HEK293 (cell line): Measurements from ENCODE around the gene ANKRD35.

Source experiments
- CTCF ChIP-seq: fragments of 450-650 bp; formaldehyde crosslinking; IDR thresholded peaks from 2 replicates; pipeline ENCODE4 v1.5.1; 2016; ENCODE audit warnings: missing biosample characterization, missing genetic modification characterization
- FEZF1 ChIP-seq: fragments of 450-650 bp; formaldehyde crosslinking; IDR thresholded peaks from 2 replicates; pipeline ENCODE4 v1.5.1; 2016; ENCODE audit warnings: missing biosample characterization, missing genetic modification characterization
- GLI4 ChIP-seq: fragments of 450-650 bp; formaldehyde crosslinking; IDR thresholded peaks from 2 replicates; pipeline ENCODE4 v1.5.1; 2016; ENCODE audit warnings: missing biosample characterization, missing genetic modification characterization
- GLIS1 ChIP-seq: fragments of 450-650 bp; formaldehyde crosslinking; IDR thresholded peaks from 2 replicates; pipeline ENCODE4 v1.5.1; 2016; ENCODE audit warnings: missing biosample characterization, missing genetic modification characterization
- IKZF3 ChIP-seq: fragments of 450-650 bp; IDR thresholded peaks from 2 replicates; pipeline ENCODE4 v1.5.0; 2018; ENCODE audit warnings: missing biosample characterization, mild to moderate bottlenecking, missing genetic modification characterization, moderate library complexity
- SP7 ChIP-seq: fragments of 450-650 bp; formaldehyde crosslinking; IDR thresholded peaks from 2 replicates; pipeline ENCODE4 v1.5.1; 2016; ENCODE audit warnings: missing biosample characterization, missing genetic modification characterization
- ZFP41 ChIP-seq: fragments of 450-650 bp; formaldehyde crosslinking; IDR thresholded peaks from 2 replicates; pipeline ENCODE4 v1.5.1; 2016; ENCODE audit warnings: missing biosample characterization, missing genetic modification characterization, borderline replicate concordance
- ZFP69B ChIP-seq: fragments of 450-650 bp; formaldehyde crosslinking; IDR thresholded peaks from 2 replicates; pipeline ENCODE4 v1.5.1; 2016; ENCODE audit warnings: missing biosample characterization, missing genetic modification characterization
- ZNF133 ChIP-seq: fragments of 450-650 bp; formaldehyde crosslinking; IDR thresholded peaks from 2 replicates; pipeline ENCODE4 v1.5.1; 2016; ENCODE audit warnings: missing biosample characterization, missing genetic modification characterization
- ZNF221 ChIP-seq: fragments of 450-650 bp; formaldehyde crosslinking; IDR thresholded peaks from 2 replicates; pipeline ENCODE4 v1.5.1; 2017; ENCODE audit warnings: missing biosample characterization, missing genetic modification characterization, borderline replicate concordance
- ZNF23 ChIP-seq: fragments of 450-650 bp; formaldehyde crosslinking; IDR thresholded peaks from 2 replicates; pipeline ENCODE4 v1.5.1; 2016; ENCODE audit warnings: missing biosample characterization, missing genetic modification characterization, borderline replicate concordance
- ZNF24 ChIP-seq: fragments of 450-650 bp; formaldehyde crosslinking; IDR thresholded peaks from 2 replicates; pipeline ENCODE4 v1.5.1; 2016; ENCODE audit warnings: missing biosample characterization, missing genetic modification characterization
- ZNF335 ChIP-seq: fragments of 450-650 bp; formaldehyde crosslinking; conservative IDR thresholded peaks from 2 replicates; pipeline ENCODE4 v1.5.1; 2016; ENCODE audit warnings: missing biosample characterization, missing genetic modification characterization
- ZNF354C ChIP-seq: fragments of 450-650 bp; formaldehyde crosslinking; IDR thresholded peaks from 2 replicates; pipeline ENCODE4 v1.5.1; 2016; ENCODE audit warnings: missing biosample characterization, missing genetic modification characterization, low read depth, borderline replicate concordance
- ZNF404 ChIP-seq: fragments of 450-650 bp; formaldehyde crosslinking; IDR thresholded peaks from 2 replicates; pipeline ENCODE4 v1.5.1; 2017; ENCODE audit warnings: missing biosample characterization, missing genetic modification characterization
- ZNF501 ChIP-seq: fragments of 450-650 bp; formaldehyde crosslinking; IDR thresholded peaks from 2 replicates; pipeline ENCODE4 v1.5.1; 2016; ENCODE audit warnings: missing biosample characterization, missing genetic modification characterization
- ZNF514 ChIP-seq: fragments of 450-650 bp; formaldehyde crosslinking; IDR thresholded peaks from 2 replicates; pipeline ENCODE4 v1.5.1; 2016; ENCODE audit warnings: missing biosample characterization, missing genetic modification characterization
- ZNF521 ChIP-seq: fragments of 450-650 bp; formaldehyde crosslinking; IDR thresholded peaks from 2 replicates; pipeline ENCODE4 v1.5.1; 2017; ENCODE audit warnings: missing biosample characterization, mild to moderate bottlenecking, missing genetic modification characterization
- ZNF561 ChIP-seq: fragments of 450-650 bp; IDR thresholded peaks from 2 replicates; pipeline ENCODE4 v1.5.1; 2018; ENCODE audit warnings: missing biosample characterization, missing genetic modification characterization, borderline replicate concordance
- ZNF600 ChIP-seq: fragments of 450-650 bp; formaldehyde crosslinking; IDR thresholded peaks from 2 replicates; pipeline ENCODE4 v1.5.1; 2016; ENCODE audit warnings: missing biosample characterization, missing genetic modification characterization
- ZNF785 ChIP-seq: fragments of 450-650 bp; formaldehyde crosslinking; IDR thresholded peaks from 2 replicates; pipeline ENCODE4 v1.5.1; 2016; ENCODE audit warnings: missing biosample characterization, missing genetic modification characterization
- ZSCAN16 ChIP-seq: fragments of 450-650 bp; formaldehyde crosslinking; IDR thresholded peaks from 2 replicates; pipeline ENCODE4 v1.5.1; 2016; ENCODE audit warnings: missing biosample characterization, missing genetic modification characterization
- TF ChIP-seq, protein P1 (sequence below): fragments of 450-650 bp; formaldehyde crosslinking; IDR thresholded peaks from 2 replicates; pipeline ENCODE4 v1.5.1; 2016; ENCODE audit warnings: missing biosample characterization, missing genetic modification characterization, low read depth
- TF ChIP-seq, protein P2 (sequence below): fragments of 450-650 bp; formaldehyde crosslinking; IDR thresholded peaks from 2 replicates; pipeline ENCODE4 v1.5.1; 2016; ENCODE audit warnings: missing biosample characterization, missing genetic modification characterization
- TF ChIP-seq, protein P3 (sequence below): IDR thresholded peaks from 2 replicates; pipeline ENCODE4 v1.6.1; 2011; ENCODE audit warnings: mild to moderate bottlenecking, low read depth, low read length, borderline replicate concordance
- TF ChIP-seq, protein P4 (sequence below): fragments of 450-650 bp; formaldehyde crosslinking; IDR thresholded peaks from 2 replicates; pipeline ENCODE4 v1.5.1; 2017; ENCODE audit warnings: missing biosample characterization, missing genetic modification characterization
- TF ChIP-seq, protein P5 (sequence below): fragments of 450-650 bp; formaldehyde crosslinking; IDR thresholded peaks from 2 replicates; pipeline ENCODE4 v1.5.1; 2017; ENCODE audit warnings: missing biosample characterization, missing genetic modification characterization
- TF ChIP-seq, protein P6 (sequence below): fragments of 450-650 bp; formaldehyde crosslinking; IDR thresholded peaks from 2 replicates; pipeline ENCODE4 v1.5.1; 2016; ENCODE audit warnings: missing biosample characterization, missing genetic modification characterization

ANKRD35 gene

GRCh38 chr1:145823565-145824498 lies 61.8 kb downstream of the ANKRD35 start, which contains the start of the genes POLR3C and RNF115 (continued):
- TF ChIP-seq, protein P1, sequence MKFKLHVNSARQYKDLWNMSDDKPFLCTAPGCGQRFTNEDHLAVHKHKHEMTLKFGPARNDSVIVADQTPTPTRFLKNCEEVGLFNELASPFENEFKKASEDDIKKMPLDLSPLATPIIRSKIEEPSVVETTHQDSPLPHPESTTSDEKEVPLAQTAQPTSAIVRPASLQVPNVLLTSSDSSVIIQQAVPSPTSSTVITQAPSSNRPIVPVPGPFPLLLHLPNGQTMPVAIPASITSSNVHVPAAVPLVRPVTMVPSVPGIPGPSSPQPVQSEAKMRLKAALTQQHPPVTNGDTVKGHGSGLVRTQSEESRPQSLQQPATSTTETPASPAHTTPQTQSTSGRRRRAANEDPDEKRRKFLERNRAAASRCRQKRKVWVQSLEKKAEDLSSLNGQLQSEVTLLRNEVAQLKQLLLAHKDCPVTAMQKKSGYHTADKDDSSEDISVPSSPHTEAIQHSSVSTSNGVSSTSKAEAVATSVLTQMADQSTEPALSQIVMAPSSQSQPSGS (tag by site-specific recombination) = no peak
- TF ChIP-seq ZNF221 (tag by site-specific recombination) (no peak), ZNF514 (no peak), ZSCAN16 (tag by site-specific recombination) (no peak), ZNF600 (tag by site-specific recombination) (peak; percentile 27), GLI4 (tag by site-specific recombination) (no peak), ZNF521 (tag by site-specific recombination) (no peak), ZNF404 (peak; percentile 10; the same call in 1 of the 2 replicates), ZNF133 (tag by site-specific recombination) (no peak), ZNF561 (peak; percentile 93; the same call in 1 of the 2 replicates), ZNF501 (tag by site-specific recombination) (peak; percentile 95), CTCF (tag by site-specific recombination) (peak; percentile 17; the same call in 1 of the 2 replicates), ZFP41 (tag by site-specific recombination) (no peak), ZNF24 (tag by site-specific recombination) (0 out of 2 replicates have a peak, but pooled peaks have one; percentile 54), ZNF23 (no peak), ZFP69B (peak; percentile 84), ZNF335 (peak; percentile 57), FEZF1 (tag by site-specific recombination) (0 out of 2 replicates have a peak, but pooled peaks have one; percentile 24), SP7 (tag by site-specific recombination) (peak; percentile 69), GLIS1 (tag by site-specific recombination) (peak; percentile 28; the same call in 1 of the 2 replicates), ZNF354C (no peak), IKZF3 (tag by site-specific recombination) (peak; percentile 69; the same call in 1 of the 2 replicates), ZNF785 (tag by site-specific recombination) (no peak)
- TF ChIP-seq, protein P2, sequence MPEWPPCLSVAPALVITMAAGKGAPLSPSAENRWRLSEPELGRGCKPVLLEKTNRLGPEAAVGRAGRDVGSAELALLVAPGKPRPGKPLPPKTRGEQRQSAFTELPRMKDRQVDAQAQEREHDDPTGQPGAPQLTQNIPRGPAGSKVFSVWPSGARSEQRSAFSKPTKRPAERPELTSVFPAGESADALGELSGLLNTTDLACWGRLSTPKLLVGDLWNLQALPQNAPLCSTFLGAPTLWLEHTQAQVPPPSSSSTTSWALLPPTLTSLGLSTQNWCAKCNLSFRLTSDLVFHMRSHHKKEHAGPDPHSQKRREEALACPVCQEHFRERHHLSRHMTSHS = no peak
- TF ChIP-seq, protein P3, sequence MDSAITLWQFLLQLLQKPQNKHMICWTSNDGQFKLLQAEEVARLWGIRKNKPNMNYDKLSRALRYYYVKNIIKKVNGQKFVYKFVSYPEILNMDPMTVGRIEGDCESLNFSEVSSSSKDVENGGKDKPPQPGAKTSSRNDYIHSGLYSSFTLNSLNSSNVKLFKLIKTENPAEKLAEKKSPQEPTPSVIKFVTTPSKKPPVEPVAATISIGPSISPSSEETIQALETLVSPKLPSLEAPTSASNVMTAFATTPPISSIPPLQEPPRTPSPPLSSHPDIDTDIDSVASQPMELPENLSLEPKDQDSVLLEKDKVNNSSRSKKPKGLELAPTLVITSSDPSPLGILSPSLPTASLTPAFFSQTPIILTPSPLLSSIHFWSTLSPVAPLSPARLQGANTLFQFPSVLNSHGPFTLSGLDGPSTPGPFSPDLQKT = no peak; the same call in 1 of the 2 replicates
- TF ChIP-seq, protein P4, sequence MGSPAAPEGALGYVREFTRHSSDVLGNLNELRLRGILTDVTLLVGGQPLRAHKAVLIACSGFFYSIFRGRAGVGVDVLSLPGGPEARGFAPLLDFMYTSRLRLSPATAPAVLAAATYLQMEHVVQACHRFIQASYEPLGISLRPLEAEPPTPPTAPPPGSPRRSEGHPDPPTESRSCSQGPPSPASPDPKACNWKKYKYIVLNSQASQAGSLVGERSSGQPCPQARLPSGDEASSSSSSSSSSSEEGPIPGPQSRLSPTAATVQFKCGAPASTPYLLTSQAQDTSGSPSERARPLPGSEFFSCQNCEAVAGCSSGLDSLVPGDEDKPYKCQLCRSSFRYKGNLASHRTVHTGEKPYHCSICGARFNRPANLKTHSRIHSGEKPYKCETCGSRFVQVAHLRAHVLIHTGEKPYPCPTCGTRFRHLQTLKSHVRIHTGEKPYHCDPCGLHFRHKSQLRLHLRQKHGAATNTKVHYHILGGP (tag by site-specific recombination) = no peak
- TF ChIP-seq, protein P5, sequence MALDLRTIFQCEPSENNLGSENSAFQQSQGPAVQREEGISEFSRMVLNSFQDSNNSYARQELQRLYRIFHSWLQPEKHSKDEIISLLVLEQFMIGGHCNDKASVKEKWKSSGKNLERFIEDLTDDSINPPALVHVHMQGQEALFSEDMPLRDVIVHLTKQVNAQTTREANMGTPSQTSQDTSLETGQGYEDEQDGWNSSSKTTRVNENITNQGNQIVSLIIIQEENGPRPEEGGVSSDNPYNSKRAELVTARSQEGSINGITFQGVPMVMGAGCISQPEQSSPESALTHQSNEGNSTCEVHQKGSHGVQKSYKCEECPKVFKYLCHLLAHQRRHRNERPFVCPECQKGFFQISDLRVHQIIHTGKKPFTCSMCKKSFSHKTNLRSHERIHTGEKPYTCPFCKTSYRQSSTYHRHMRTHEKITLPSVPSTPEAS (tag by site-specific recombination) = 0 out of 2 replicates have a peak, but pooled peaks have one; percentile 18
- TF ChIP-seq, protein P6, sequence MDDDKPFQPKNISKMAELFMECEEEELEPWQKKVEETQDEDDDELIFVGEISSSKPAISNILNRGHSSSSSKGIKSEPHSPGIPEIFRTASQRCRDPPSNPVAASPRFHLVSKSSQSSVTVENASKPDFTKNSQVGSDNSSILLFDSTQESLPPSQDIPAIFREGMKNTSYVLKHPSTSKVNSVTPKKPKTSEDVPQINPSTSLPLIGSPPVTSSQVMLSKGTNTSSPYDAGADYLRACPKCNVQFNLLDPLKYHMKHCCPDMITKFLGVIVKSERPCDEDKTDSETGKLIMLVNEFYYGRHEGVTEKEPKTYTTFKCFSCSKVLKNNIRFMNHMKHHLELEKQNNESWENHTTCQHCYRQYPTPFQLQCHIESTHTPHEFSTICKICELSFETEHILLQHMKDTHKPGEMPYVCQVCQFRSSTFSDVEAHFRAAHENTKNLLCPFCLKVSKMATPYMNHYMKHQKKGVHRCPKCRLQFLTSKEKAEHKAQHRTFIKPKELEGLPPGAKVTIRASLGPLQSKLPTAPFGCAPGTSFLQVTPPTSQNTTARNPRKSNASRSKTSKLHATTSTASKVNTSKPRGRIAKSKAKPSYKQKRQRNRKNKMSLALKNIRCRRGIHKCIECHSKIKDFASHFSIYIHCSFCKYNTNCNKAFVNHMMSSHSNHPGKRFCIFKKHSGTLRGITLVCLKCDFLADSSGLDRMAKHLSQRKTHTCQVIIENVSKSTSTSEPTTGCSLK (tag by site-specific recombination) = no peak
